CD4-positive, alpha-beta T cell treated with Interferon alpha-2 for 1 hour (primary cell): Measurements from ENCODE around the gene CCL15.
"Not testable (repeated sequence)": the region's sequence is repeated elsewhere in the genome, so short reads cannot be mapped to it uniquely, and the experiment has no call there.

Experiments
- DNase-seq, 2 donors: peaks; one replicate each; pipeline ENCODE4 v3.0.0-alpha.2; 2020 to 2022

CCL15 gene, protein sequence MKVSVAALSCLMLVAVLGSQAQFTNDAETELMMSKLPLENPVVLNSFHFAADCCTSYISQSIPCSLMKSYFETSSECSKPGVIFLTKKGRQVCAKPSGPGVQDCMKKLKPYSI

DNA sequence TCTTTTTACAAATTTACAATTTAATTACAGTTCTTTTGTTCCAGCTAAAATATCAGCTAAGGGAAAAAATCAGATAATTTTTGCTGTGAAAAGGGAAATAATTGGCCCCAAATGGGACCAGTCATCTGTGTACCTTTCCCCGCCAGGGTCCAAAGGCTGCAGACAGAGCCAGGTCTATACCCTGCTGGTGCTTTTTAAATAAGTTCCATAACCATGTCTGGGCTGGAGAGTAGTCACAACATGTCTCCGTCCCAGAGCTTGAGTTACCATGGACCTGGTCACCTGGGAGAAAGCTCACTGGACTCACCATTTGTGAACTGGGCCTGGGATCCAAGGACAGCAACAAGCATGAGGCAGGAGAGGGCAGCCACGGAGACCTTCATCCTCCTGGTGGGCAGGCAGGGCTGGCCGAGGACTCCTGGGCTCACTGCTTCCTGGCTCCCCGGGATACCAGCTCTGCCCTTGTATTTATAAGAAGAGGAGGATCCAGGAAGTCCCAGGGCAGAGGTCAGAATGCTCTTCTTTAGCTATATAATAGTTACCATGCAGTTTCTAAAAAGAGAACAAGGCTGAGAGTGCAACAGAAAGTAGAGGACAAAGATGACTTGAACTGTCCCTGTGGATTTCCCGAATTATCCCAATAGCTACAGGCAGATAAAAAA lies at the start of gene CCL15:
TSS of gene CCL15 (minus strand) at position 444 of the 662 bp plus-strand sequence. CDS start at position 383, 61 bp downstream.
- DNase-seq = no peak

DNA sequence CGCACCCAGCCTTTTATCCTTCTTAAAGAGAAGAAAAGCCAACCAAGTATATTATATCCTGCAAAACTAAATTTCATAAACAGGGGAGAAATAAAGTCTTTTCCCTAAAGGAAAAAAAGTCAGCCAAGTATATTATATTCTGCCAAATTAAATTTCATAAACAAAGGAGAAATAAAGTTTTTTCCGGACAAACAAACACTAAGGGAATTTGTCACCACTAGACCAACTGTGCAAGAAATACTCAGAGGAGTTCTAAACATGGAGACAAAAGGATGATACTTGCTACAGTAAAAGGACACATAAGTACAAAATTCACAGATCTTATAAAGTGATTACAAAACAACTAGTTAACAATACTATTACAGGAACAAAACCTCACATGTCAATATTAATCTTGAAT lies 48.3 kb upstream of the CCL15 start:
- no peak for DNase-seq

DNA sequence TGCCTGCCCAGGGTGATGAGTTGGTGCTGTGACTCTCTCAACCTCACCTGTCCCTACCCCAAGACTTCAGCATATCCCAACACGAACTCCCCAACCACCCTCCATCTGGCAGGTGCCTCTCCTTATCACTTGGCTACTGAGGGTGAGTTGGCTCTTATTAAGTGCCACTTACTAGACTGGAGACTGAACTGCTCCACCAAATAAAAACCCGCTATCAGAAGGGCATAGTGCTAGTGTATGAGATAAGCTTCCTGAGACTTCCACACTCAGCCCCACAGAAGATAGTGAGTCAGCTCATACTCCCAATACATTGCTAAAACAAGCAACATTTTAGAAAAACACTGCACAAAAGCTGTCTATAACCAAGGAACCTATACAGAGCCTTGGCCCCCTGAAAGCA lies 46.7 kb upstream of the CCL15 start:
- no peak for DNase-seq

DNA sequence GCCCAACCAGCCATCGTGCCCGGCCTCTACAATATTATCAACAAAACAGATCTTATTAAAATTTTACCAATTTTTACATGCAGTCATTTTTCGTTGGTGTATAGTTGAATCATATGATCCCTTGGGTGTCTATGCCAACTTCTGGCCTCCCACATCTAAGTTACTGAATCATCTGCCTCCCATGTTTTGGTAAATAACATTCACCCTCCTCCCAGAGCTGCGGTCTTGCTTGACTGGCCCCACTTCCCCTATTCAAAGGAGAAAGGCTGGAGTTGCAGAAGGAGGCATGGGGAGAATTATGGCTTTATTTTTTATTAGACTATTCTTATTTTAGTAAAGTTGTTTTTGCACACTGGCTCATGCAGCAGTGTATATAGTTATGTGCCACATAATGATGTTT lies 34.9 kb upstream of the CCL15 start:
- no peak for DNase-seq

DNA sequence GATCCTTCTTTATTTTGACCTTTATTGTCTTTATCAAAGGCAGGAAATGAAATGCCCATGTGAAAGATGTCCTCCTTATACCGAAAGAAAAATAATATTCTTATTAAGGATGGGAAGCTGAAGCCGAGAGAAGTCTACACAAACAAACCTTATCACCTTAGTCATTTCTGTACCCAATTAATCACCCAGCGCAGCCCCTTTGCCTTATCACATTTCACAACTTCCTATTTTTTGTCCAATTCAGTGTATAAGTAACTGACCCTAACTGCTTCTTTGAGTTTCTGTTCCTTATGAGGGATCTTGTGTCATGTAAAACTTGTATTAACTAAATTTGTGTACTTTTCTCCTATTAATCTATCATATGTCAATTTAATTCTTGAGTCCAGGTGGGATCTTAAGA lies 32.8 kb upstream of the CCL15 start:
- DNase-seq = peak in 1 of 2 donors; percentile 1

DNA sequence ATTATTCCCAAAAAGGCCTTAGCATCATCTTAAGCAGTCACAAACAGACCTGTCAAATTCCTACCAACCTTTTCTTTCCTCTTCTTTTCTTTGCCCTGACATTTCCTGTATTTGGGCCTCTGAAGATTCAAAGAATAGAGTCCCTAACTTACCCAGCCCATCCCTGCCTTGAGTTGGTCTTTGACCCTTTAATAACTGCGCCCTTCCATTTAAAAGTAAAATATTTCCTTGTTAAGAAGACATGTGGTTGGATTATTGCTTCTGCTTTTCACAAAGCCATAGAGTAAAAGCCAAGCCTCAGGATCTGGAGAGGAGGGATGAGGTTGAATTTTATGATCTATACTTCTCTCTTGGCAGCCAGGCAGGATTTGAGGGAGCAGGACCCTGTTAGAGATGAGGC lies 29.6 kb upstream of the CCL15 start:
- no peak for DNase-seq

DNA sequence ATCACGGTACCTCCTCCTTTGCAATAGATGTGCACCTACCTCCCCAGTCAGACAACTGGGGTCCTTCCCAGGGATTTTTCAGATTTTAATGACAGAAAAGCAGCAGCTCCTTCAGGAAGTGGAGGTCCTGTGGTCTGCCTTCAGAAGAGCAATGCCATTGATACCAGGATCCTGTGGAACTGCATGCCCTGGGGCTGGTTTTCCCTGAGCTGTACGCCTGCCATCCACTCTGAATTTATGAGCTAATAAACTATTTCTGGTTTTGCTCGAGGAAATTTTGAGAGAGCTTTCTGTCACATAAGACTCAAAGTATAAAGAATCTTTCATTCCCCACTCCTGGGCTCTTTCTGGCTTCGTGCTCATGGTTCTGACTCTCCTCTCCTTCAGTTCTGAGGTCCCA lies 26.4 kb upstream of the CCL15 start:
- no peak for DNase-seq

DNA sequence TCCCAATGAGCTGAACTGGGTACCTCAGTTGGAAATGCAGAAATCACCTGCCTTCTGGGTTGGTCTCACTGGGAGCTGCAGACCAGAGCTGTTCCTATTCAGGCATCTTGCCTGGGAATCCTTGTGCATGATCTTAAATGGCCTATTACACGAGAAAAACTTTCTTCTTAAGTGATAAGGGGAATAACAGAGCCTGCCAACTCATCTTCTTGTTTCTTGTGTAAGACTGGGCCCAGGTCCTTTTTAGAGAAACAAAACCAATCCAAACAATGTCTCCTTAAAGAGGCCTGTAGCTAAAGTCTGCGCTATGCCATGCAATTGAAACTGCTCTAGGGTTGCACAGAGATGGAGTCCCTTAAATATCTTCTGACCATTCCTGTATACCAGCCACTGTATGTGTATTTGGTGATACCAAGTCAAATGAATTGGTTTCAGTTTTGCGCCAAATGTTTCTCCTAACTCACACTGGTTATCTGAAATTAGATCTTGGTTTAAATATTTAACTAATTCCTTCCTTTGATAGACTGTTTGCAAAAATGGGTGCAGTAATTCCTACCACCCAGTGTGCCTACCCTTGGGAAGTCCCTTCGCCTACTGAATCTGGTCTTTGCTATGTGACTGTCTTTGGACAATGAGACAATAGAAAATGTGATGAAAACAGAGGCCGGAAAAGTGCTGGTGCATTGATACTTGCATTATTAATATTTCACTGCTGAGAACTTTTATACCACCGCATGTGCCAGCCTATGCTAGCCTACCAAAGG lies 22.9 kb upstream of the CCL15 start:
- no peak for DNase-seq

DNA sequence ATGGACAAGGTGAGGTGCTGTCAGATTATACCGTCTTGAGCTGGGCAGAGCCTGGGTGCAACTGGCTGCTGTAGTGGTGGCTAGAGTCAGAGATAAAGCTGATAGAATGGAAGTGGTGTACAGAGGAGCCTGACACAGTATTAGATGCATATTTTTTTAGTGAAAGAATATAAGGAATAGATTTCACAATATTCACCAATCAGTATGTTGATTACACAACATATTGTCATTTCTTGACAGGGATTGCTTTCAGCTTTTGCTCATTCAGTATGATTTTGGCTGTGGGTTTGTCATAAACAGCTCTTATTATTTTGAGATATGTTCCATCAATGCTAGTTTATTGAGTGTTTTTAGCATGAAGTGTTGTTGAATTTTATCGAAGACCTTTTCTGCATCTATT lies 18.1 kb upstream of the CCL15 start:
- no peak for DNase-seq

DNA sequence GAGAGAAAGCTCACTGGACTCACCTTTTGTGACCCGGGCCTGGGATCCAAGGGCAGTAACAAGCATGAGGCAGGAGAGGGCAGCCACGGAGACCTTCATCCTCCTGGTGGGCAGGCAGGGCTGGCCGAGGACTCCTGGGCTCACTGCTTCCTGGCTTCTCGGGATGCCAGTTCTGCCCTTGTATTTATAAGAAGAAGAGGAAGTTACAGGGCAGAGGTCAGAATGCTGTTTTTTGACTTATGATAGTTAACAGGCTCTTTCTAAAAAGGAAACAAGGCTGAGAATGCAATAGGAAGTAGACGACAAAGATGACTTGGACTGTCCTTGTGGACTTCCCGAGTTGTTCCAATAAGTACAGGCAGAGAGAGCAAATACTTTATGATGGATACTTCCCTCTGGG lies 16.4 kb upstream of the CCL15 start, which contains the start of gene CCL23:
TSS of gene CCL23 (minus strand) at position 174 of the 400 bp plus-strand sequence. CDS start at position 99, 75 bp downstream.
- no peak for DNase-seq

DNA sequence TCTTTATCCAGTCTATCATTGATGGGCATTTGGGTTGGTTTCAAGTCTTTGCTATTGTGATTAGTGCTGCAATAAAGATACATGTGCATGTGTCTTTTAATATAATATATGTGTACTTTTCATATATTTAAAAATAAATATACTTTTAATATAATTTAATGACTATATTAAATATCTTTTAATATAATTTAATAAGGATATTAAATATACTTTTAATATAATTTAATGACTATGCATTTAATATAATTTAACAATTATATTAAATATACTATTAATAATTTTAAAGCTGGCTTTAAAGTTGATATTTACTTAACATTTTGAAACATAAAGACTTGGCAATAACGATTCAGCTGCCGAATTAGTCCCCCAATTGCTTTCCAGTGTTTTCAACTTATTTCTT lies 15.2 kb upstream of the CCL15 start:
- DNase-seq = no peak

DNA sequence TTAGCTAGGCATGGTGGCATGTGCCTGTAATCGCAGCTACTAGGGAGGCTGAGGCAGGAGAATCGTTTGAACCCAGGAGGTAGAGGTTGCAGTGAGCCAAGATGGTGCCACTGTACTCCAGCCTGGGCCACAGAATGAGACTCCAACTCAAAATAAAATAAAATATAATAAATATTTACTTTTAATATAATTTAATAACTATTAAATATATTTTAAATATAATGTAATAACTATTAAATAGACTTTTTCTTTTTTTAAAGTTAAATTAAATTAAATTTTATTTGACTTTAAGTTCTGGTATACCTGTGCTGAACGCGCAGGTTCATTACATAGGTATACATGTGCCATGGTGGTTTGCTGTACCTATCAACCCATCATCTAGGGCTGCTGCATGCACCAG lies 14.5 kb upstream of the CCL15 start:
- DNase-seq = not testable (repeated sequence)

DNA sequence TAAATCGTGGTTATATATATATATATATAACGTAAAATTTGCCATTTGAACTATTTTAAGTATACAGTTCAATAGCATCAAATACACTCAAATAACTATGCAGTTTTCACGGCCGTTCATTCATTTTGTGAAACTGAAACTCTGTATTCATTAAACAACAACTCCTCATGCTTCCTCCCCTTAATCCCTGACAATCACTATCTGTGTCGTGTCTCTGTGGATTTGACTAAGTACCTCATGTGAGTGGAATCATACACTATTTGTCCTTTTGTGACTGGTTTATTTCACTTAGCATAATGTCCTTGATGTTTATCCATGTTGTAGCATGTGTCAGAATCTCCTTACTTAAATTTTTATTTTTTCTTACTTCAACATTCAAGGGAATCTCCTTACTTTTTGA lies 13.6 kb upstream of the CCL15 start:
- DNase-seq = no peak

DNA sequence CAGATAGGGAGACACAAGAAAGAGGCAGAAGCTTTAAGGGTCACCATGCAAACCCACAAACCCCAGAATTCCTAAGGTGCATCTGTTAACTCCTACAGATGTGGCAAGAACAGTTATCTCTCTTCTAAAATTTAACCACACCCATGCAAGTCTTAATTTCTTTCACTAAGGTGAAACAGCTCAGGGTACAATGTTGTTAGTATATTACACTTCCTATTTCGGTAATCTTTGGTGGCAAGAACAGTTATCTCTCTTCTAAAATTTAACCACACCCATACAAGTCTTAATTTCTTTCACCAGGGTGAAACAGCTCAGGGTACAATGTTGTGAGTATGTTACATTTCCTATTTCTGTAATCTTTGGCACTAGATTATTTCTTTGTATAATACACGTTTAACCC lies 9.8 kb upstream of the CCL15 start:
- no peak for DNase-seq

DNA sequence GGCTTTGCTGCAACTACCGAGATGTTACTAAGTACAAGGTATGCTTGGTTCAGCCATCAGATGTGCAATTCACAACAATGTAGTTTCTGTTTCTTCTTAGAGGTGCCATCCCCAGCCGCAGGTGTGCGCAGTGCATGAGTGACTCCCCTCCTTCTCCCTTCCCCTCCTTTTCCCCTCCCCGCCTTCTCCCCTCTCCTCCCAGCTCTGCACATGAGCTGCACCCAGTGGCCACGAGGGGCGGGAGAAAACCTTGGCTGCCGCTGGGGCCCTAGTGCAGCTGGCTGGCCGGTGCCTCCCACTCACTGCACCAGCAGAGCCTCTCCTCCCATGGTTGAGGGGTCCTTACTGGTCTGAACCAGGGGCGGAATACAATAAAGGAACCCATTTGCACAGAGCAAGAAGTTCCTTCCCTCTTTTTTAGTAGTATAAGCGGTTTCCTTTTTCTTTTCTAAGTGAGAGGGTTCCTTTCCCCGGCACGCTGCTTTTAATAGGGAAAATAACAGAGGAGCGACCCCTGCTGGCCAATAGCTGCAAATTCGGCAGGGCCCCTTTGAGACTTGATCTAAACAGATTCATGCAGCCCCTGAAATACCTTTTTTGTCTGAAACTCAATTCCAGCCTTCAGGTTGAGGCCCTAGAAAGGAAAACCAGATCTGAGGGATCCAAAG lies 7.8 kb upstream of the CCL15 start:
- DNase-seq = peak in 1 of 2 donors; percentile 3

DNA sequence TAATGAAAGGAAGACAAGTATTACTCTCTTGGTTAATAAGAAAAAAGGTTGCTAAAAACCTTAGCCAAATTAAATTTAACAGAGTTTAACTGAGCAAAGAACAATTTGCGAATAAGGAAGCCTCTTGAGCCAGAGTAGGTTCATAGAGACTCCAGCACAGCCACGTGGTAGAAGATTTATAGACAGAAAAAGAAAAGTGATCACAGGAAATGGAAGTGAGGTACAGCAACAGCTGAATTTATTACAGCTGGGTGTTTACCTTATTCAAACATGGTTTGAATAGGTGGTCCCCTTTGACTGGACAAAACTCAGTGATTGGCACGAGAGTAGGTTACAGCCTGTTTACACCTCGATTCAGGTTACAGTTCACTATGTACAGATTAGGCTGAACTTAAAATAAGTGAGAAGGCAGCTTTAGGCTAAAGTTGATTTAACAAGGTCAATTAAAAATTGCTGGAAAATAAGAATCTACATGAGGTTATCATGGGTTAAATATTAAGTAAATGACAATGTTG lies 3.3 kb upstream of the CCL15 start:
- DNase-seq = no peak

DNA sequence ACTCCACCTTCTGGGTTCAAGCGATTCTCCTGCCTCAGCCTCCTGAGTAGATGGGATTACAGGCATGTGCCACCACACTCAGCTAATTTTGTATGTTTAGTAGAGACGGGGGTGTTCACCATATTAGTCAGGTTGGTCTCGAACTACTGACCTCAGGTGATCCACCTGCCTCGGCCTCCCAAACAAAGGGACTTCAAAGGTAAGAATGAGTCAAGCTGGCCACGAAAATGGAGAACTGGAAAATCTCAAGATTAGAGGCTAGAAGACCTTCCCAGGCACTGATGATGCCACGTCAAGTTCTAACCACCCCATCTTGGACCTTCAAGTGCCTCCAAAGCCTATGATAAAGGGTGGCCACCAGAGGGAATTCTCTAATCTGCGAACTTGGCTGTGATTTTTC lies 1.3 kb upstream of the CCL15 start:
- DNase-seq = no peak

DNA sequence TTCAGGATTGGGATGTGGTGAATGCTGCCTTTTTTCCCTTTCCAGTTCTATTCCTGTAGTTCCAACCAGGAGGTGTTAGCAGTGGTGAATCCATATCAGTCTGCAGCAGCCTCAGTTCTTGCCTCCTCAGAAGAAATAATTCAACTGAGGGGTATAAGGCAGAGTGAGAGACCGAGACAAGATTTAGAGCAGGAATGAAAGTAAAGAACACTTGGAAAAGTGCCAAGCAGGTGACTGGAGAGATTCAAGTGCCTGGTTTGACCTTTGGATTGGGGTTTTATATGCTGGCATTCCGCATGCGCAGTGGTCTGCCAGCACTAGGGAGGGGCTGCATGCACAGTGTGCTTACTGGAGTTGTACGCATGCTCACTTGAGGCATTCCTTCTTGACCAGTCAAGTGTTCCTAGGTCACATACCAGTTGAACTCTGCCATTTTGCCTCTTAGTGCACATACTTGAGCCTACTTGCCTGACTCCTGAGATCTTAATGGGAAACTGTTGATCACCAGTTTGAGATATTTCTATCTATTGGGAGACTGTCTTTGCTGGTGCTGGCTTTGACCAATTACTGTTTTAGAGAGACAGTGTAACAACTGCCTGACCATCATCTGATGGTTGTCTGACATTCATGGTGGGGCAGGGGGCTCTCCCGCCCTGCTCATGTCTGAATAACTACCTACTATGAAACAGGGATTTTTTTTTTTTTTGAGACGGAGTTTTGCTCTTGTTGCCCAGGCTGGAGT lies 680 bp upstream of the CCL15 start:
- no peak for DNase-seq

DNA sequence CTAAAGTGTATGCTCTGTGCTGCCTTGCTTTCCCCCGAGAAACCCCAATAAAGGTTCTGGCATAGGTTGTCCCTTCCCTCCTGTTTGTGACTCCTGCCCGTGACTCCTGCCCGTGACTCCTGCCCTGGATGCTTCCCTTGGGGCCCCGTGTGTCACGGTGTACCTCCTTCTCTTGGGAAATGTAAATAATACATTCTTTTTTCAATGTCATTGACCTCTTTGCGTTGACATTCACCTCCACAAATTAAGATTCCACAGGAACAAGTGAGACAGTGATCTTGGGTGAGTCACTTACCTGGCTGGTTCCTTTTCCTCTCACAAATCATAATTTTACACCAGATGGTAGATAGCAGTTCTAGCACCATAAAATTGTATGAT lies 632 bp downstream of the CCL15 start:
- no peak for DNase-seq

DNA sequence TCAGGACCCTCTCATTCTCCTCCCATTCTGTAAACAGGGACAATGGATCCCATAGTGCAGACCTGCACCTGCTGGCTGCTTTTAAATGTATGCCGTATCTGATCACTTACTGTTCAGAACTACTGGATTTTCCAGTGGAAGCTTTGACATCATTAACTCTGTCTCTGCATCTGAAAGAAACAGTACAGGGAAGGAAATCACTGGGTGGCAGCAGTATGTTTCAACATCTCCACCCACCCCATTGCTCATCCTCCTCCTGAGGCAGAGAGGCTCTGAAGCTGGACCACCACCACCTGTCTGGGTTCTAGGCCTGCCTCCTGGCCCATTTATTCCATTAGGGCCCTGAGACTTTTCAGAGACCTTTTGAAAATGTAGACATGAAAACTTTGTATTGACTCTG lies 2.6 kb downstream of the CCL15 start:
- no peak for DNase-seq

DNA sequence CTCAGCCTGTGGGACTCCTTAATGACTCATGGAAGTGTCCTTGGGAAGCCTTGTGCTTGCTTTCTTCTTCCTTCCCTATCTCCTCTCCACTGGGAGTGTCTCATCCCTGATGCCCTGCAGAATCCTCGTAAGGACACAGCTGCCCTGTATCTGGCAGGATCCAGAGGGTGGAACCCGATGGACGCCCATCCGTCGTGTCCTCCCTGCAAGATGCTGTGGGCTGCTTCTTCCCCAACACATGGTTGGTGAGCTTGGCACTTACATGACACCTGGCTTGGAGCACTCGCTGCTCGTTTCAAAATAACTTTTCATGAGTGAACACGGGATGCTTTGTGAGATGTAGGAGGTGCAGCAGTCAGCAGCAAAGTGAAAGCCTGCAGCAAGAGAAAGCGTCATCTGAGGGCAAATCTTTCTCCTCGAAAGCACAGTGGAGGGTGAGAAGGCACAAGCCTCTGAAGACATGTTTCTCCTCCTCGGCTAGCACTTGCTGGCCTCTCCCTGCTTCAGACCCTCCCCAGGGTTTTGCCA lies 3.3 kb downstream of the CCL15 start:
- no peak for DNase-seq

DNA sequence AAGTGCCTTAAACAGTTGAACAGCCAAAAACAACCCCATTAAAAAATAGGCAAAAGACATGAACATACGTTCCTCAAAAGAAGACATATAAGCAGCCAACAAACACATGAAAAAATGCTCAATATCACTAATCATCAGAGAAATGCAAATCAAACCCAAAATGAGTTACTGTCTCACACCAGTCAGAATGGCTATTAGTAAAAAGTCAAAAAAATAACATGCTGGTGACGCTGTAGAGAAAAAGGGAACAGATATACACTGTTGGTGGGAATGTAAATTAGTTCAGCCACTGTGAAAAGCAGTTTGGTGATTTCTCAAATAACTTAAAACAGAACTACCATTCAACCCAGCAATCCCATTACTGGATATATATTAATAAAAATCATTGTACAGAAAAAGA lies 6.0 kb downstream of the CCL15 start:
- not testable (repeated sequence) for DNase-seq

DNA sequence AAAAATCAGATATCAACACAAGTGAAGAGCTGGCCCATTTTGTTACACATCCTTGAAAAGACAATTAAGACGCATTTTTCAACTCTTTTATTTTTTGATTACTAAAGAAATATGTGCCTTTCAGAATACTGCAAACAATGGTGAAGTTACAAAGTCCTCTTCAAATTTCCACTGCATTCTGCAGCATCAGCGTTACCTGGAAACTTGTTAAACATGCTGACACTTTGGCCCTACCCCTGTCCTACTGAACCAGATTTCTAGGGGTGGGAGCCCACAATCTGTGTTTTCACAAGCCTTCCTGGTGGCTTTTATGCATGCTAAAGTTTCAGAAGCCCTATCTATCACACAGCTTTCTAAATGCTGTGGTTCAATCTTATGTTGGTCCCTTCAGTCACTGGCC lies 10.3 kb downstream of the CCL15 start:
- no peak for DNase-seq
